HCT116 (cell line): ENCODE data around the gene LCLAT1.

Source experiments
- CBX3 ChIP-seq: IDR thresholded peaks from 2 replicates; pipeline ENCODE4 v1.6.1; 2012; ENCODE audit warnings: low read depth
- EZH2 ChIP-seq: fragments of 200-600 bp; sonication (generic); IDR thresholded peaks from 2 replicates; pipeline ENCODE4 v1.6.1; 2017; ENCODE audit warnings: antibody characterized with exemption, mixed run types
- EZH2phosphoT487 ChIP-seq: fragments of 200-600 bp; IDR thresholded peaks from 2 replicates; pipeline ENCODE4 v1.6.1; 2018; ENCODE audit warnings: antibody characterized with exemption, borderline replicate concordance
- FOSL1 ChIP-seq: IDR thresholded peaks from 2 replicates; pipeline ENCODE4 v1.6.1; 2012; ENCODE audit warnings: low read depth
- POLR2A ChIP-seq: IDR thresholded peaks from 2 replicates; pipeline ENCODE4 v1.7.0; 2011; ENCODE audit warnings: borderline replicate concordance; ENCODE audit not compliant: insufficient read depth, insufficient read length; ENCODE audit errors: extremely low read depth
- POLR2AphosphoS5 ChIP-seq: IDR thresholded peaks from 2 replicates; pipeline ENCODE4 v1.6.1; 2011; ENCODE audit warnings: mild to moderate bottlenecking, low read depth, low read length, moderate library complexity
- SP1 ChIP-seq: IDR thresholded peaks from 2 replicates; pipeline ENCODE4 v1.6.1; 2012; ENCODE audit warnings: low read depth
- TF ChIP-seq, protein P1 (sequence below), 3 experiments: fragments of 200-600 bp in 1 of 3; sonication (generic) in 1 of 3; IDR thresholded peaks in 2 of 3; conservative IDR thresholded peaks in 1 of 3; 2 replicates each; pipeline ENCODE4 v1.5.1; 2012 to 2017; ENCODE audit warnings: low read depth in 2 of 3, low read length in 2 of 3, antibody characterized with exemption in 1 of 3, borderline replicate concordance in 1 of 3, control low read depth in 1 of 3, mild to moderate bottlenecking in 1 of 3, mixed read lengths in 1 of 3, mixed run types in 1 of 3, moderate library complexity in 1 of 3; ENCODE audit not compliant: insufficient read depth in 1 of 3
- TF ChIP-seq, protein P2 (sequence below): IDR thresholded peaks from 2 replicates; pipeline ENCODE4 v1.6.1; 2012; ENCODE audit warnings: low read depth
- TF ChIP-seq, protein P3 (sequence below): IDR thresholded peaks from 2 replicates; pipeline ENCODE4 v1.6.1; 2012

DNA sequence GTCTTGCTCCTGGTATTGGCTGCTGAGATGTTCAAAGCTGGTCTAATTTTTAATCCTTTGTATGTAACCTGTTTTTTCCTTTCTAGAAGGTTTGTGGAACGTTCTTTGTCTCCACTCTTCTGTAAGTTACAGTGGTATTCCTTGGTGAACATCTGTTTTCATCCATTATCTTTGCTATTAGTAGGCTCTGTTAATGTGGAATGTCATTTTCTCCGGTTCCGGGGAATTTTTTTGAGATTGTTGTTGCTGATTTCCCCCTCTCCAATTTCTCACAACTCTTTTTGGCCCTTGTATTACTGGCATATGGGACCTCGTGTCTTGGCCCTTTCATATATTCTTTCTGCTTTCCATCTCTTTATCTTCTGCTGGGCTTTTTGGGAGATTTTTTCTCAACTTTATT, 63.4 kb downstream of the LCLAT1 start:
- TF ChIP-seq, protein P1, sequence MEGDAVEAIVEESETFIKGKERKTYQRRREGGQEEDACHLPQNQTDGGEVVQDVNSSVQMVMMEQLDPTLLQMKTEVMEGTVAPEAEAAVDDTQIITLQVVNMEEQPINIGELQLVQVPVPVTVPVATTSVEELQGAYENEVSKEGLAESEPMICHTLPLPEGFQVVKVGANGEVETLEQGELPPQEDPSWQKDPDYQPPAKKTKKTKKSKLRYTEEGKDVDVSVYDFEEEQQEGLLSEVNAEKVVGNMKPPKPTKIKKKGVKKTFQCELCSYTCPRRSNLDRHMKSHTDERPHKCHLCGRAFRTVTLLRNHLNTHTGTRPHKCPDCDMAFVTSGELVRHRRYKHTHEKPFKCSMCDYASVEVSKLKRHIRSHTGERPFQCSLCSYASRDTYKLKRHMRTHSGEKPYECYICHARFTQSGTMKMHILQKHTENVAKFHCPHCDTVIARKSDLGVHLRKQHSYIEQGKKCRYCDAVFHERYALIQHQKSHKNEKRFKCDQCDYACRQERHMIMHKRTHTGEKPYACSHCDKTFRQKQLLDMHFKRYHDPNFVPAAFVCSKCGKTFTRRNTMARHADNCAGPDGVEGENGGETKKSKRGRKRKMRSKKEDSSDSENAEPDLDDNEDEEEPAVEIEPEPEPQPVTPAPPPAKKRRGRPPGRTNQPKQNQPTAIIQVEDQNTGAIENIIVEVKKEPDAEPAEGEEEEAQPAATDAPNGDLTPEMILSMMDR (IDR thresholded peaks at IDR 0.05 in 2 of 3, conservative IDR thresholded peaks at IDR 0.05 in 1 of 3; ENCODE audit: borderline replicate concordance in 1 of 3, insufficient read depth in 1 of 3, low read depth in 2 of 3, low read length in 2 of 3) = no peak
- TF ChIP-seq POLR2A (no peak), SP1 (no peak), POLR2AphosphoS5 (no peak), FOSL1 (no peak), EZH2phosphoT487 (no peak), CBX3 (no peak), EZH2 (no peak)
- TF ChIP-seq, protein P2, sequence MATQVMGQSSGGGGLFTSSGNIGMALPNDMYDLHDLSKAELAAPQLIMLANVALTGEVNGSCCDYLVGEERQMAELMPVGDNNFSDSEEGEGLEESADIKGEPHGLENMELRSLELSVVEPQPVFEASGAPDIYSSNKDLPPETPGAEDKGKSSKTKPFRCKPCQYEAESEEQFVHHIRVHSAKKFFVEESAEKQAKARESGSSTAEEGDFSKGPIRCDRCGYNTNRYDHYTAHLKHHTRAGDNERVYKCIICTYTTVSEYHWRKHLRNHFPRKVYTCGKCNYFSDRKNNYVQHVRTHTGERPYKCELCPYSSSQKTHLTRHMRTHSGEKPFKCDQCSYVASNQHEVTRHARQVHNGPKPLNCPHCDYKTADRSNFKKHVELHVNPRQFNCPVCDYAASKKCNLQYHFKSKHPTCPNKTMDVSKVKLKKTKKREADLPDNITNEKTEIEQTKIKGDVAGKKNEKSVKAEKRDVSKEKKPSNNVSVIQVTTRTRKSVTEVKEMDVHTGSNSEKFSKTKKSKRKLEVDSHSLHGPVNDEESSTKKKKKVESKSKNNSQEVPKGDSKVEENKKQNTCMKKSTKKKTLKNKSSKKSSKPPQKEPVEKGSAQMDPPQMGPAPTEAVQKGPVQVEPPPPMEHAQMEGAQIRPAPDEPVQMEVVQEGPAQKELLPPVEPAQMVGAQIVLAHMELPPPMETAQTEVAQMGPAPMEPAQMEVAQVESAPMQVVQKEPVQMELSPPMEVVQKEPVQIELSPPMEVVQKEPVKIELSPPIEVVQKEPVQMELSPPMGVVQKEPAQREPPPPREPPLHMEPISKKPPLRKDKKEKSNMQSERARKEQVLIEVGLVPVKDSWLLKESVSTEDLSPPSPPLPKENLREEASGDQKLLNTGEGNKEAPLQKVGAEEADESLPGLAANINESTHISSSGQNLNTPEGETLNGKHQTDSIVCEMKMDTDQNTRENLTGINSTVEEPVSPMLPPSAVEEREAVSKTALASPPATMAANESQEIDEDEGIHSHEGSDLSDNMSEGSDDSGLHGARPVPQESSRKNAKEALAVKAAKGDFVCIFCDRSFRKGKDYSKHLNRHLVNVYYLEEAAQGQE = no peak
- TF ChIP-seq, protein P3, sequence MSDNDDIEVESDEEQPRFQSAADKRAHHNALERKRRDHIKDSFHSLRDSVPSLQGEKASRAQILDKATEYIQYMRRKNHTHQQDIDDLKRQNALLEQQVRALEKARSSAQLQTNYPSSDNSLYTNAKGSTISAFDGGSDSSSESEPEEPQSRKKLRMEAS = no peak
